Dedifferentiated amniotic fluid mesenchymal stem cell (primary cell): Measurements from ENCODE around the gene ANKLE2.
"Not testable (repeated sequence)": the region's sequence is repeated elsewhere in the genome, so short reads cannot be mapped to it uniquely, and the experiment has no call there.

Source experiments
- DNase-seq: peaks from one replicate; pipeline ENCODE4 v3.0.0-alpha.2; 2016; ENCODE audit errors: extremely low spot score

Gene ANKLE2

DNA sequence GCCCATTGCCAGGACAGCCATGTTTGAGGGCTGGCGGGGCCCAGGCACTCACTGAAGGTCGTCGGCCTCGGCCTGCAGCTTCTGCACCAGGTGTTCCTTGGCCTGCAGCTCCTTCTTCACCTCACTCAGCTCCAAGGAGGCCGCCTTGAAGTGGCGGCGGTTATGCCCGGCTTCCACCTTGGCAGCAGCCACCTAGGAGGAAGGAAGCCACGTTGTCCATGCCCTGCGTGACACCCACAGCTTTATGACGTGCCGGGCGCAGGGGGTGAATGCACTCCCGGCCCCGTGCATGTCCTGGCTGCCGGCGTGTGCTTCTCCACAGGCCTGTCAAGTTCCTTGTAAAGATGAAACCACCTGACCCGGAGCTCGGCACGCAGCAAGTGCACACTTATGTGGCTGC is 16.0 kb upstream of the ANKLE2 start:
- no peak for DNase-seq

DNA sequence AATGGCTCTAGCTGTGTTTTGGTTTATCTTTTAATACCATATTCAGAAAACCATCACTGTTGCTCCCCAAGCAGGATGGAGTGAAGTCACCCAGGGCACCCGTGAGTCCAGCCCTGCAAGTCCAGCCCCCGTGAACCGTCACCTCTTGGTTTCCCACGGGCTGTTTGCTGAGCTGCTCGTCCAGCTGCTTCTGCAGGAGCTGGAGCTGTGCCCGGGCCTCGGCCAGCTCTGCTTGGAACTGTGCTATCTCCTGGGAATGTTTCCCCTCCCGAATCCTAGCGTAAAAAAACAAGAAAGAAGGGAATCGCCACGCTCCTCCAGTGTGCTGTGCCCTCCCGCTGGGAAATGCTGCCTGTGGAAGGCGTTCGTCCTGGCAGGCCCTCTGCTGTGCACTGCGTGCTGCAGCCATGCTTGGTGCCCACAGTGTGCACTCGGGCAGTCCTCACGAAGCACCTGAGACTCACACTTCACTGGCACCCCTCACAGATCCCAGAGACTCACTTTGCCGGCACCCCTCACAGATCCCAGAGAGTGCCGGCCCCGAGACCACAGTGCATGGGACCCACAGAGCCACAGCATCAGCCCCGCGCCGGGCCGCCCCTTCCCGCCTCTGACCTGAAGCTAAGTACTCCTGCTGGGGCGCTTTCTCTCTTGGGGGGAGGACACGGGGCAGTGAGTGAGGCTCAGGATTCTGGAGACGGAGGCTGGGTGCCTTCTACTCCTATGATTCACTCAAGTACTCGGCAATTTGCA is 15.4 kb upstream of the ANKLE2 start:
- DNase-seq: no peak

DNA sequence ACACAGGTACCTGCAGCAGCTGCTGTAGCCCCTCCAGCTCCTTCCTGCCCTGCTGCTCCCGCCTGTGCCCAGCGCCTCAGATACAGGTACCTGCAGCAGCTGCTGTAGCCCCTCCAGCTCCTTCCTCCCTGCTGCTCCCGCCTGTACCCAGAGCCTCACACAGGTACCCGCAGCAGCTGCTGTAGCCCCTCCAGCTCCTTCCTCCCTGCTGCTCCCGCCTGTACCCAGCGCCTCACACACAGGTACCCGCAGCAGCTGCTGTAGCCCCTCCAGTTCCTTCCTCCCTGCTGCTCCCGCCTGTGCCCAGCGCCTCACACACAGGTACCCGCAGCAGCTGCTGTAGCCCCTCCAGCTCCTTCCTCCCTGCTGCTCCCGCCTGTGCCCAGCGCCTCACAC is 14.6 kb upstream of the ANKLE2 start:
- not testable (repeated sequence) for DNase-seq

DNA sequence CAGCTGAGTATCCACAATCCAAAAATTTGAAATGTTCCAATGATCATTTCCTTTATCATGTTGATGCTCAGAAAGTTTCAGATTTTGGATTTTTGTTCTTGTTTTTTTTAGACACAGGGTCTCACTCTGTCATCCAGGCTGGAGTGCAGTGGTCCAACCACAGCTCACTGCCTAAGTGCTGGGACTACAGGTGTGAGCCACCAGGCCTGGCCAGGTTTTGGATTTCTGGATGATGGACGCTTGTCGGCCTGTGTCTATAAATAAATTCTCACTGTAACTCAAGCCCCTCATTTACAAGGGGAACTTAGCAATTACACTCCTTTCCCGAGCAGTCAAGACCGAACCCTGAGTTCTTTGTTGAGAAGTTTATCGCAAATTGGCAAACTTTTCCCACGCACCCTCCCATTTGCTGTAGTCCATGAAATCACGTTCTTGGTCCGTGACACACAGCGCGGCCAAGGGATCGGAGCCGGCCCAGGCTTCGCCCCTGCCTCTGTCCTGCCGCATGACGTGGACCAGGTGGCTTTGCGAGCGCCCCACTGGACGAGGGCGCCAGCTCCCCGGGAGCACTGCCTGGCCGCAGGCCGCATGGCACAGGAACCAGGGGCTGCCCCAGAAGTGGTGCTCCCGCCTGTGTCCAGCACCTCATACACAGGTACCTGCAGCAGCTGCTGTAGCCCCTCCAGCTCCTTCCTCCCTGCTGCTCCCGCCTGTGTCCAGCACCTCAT is 14.0 kb upstream of the ANKLE2 start:
- DNase-seq: no peak

DNA sequence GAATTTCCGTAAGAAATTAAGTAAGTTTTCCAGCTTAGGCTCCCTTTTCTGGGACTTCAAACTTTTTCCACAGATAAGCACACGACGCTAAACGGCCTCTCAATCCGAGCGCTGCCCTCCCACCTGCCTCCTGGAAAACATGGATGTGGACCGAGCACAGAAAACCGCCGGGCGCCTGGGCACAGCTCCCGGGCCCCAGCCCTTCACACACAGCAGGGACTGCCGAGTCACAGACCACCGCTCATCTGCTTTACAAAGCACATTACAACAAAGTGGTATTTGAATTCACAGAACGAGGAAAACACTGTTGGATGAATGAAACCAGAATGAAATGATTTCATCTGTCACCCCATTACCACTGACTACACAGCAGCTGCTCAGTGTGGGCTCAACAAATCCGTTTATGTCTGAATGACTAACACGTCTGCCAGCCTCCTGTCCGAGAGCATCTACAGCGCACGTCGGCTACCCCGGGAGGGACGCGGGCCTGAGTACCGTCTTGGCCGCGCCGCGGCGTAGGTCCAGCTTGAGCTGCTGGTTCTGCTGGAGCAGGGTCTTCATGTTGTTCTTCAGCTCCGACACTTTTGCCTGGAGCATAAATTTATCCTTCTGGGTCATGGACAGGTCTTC is 13.1 kb upstream of the ANKLE2 start:
- no peak for DNase-seq

DNA sequence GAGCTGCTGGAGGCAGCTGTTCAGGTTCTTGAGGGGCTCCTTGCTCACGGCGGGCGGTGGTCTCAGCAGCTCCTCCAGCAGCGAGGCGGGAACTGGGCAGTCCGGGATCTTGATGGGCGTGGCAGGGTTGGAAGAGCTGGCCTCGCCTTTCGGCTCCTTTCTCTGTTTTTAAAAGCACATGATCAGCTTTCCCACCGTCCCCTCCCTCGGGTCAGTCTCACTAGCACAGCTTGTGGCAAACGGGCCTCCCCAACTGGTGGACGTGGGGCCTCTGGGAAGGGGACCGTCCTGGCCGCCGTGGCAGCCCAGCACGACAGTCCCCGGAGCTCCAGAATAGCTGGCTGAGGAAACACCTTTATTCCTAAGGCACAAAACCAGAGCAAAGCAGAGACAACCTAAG is 12.5 kb upstream of the ANKLE2 start:
- no peak for DNase-seq

DNA sequence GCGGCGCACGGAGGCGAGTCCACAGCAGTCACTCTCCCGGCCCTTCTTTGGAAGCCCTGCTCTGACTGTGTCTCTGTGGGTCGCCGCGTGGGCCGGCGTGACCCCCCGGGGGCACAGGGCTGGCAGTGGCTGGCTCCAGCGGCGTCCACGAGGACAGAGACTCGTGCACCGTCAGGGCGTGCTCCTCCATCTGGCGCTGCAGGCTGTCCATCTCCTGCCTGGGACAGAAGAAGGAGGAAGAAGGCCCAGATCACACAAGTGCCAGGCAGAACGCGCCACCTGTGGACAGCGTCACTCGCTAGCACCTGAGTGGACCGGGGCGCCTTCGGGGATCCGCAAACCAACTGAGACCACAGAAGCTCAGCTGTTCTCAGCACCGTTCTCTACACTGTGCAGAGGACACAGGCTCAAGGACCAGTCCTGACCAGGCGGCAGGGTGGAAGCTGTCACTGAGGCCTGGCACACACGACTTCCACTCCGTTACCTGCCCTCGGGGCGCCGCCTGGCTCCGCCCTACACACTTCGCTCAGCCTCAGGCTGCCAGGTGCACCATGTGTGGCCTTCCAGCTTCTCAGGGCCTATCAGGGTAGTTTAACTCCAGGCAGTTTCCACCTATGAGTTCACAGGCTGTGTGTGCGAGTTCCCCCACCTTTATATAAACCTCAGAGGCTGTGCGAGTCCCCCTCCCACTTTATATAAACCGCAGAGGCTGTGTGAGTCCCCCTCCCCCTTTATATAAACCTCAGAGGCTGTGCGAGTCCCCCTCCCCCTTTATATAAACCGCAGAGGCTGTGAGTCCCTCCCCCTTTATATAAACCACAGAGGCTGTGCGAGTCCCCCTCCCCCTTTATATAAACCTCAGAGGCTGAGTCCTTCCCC is 11.7 kb upstream of the ANKLE2 start:
- DNase-seq: no peak

DNA sequence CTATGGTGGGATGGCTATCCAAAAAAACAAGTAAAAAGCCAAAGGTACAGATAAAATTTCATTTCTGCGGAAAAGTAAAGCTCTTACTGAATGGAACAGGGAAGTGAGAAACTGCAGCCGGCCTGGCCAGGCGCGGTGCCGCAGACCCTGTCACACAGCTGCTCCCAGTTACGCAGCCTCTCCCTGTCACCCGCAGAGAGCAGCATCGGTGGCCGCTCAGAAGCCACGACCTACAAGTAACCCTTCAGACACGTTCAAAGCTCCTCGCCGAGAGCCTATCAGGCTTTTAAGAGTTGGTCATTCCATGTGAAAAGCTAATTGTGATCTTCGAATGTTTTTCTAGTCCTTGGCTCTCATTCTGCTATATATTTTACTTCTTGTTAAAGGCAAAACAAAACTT is 11.0 kb upstream of the ANKLE2 start:
- DNase-seq: no peak

DNA sequence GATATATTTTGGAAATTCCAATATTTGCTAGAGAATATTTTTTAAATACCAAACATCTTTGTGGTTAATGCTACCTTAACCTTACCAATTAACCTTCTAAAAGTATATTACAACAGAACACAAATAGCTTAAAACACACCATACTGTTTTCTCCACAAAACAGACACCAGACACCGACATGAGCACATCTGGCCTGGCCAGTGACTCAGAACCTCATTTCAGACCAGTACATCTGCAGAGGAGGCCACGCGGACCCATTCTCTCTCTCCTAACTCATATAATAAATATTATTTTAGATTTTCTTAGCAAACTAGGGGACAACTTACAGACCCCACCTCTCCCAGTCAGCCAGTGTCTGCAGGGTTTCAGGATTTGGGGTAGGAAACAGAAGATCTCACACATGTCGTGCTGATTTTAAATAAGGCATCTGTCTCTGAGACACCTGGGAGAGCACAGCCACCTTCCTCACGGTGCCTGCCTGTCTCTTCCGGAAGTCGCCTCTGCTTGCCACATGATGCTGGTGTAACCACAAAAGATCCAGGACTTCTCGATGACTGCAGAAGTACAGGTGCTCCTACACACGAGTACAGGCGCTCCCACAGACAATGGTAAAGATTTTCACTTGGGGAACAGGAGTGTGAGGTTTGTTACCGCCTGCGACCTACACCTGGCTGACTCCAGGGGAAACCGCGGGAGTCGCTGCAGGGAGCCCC is 9.7 kb upstream of the ANKLE2 start:
- DNase-seq: no peak

DNA sequence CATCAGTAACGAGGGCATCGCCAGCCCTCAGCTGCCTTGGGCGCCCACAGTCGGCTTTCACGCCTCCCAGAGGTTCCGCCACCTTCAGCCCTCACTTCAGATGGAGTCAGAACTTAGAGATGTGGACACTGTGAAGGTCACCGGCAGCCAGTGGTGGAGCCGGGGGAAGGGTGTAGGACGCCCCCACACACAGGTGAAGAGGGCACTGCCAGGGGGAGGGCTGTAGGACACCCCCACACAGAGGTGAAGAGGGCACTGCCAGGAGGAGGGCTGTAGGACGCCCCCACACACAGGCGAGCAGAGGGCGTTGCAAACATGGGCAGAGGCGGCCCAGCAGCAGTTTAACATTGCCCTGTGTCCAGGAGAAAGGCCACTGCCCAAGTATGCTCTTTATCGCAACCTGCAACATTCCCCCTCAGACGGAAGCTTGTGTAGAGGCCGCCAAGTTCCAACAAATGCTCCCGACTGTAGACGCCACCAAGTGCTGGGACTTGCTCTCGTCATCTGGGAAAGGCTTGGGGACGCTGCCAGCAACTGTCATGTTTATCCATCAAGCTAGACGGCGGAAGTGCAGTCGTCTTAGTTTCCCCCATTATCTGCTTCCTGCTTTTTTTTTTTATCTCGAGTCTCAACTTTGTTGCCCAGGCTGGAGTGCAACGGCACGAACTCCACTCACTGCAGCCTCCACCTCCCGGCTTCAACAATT is 4.9 kb upstream of the ANKLE2 start:
- no peak for DNase-seq

DNA sequence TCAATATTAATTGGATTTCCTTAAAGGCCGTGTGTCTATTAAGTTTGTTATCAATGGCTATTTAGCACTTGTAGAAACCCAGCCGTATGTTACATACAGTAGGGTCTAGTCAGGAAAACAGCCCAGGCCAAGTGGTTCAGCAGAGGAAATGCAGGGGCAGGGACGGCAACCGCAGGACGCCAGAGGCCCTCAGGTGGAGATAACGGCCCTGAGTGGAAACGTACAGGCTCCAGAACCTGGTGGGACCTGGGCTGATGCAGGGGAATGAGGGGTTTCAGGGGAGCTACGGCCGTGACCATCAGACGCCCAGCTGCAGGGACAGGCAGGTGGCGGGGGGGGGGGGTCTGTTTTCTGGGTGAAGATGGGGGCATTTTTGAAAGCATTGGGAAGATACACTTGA is 3.7 kb upstream of the ANKLE2 start:
- no peak for DNase-seq

DNA sequence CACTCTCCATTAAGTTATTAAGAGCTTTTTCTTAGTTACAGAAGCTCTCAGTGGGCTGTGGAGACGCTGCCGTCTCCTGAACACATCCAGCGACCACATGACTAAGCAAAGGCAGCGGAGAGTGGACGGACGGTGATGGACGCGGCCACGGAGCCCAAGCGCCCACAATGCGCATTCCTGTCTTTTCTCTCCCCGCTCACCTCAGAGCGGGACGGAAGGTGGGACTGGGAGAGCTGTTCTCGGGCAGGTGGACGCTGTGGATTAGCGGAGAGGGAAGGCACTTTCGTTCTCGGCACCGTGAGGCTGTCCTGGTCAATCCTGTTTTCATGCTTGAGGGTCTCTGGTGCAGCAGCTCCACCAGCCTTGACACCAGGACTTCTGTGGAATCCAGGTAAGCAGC is 2.6 kb upstream of the ANKLE2 start:
- no peak for DNase-seq

DNA sequence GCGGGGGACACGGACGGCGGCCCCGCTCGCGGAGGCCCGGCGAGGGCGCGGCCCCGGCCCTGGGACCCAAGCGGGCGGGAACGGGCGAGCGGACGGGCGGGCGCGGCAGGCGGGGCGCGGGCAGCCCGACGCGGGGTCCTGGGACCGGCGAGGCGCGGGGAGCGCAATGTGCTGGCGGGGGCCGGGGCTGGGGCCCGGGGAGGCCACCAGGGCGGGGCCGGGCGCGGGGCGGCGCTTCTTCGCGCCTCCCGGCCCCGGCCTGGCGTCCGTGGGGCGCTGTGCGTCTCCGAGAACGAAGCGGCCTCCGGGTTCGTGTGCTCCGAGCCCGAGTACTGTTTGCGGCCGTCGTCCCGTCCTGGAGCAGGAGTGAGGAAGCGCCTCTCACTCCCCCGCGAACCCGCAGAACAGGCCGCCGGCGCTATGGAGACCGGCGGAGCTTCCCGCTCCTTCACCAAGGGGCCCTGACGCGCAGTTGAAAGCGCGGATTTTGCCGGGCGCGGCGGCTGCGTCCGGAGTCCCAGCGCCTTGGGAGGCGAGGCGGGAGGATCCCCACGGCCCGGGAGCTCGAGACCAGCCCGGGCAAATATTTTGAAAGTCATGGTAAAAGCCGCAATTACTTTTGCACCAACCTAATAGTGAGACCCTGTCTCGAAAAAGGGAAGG is 420 bp upstream of the ANKLE2 start:
- peak; percentile 79 for DNase-seq

DNA sequence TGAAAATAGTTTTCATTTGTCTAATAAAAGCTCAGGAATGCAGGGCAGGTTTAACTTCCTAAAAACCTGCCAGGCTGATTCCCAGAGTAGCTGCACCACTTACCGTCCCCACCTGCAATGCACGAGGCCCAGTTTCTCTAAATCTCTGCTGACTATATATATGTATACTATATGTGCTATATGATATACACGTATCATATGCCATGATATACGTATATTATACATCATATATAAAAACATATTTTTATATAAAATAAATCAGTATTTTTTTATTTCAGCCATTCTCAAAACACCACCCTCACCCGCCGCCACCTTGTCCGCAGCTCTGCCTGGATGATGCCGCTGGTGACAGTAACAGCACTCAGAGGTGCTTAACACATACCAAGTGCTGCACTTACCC is 2.3 kb downstream of the ANKLE2 start:
- DNase-seq: no peak

DNA sequence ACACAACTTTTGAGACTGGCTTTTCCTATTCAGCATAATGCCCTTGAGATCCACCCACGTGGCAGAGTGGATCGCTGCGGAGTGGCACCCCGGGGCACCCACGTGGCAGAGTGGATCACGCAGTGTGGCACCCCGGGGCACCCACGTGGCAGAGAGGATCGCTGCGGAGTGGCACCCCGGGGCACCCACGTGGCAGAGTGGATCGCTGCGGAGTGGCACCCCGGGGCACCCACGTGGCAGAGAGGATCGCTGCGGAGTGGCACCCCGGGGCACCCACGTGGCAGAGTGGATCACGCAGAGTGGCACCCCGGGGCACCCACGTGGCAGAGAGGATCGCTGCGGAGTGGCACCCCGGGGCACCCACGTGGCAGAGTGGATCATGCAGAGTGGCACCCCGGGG is 2.8 kb downstream of the ANKLE2 start:
- DNase-seq: not testable (repeated sequence)

DNA sequence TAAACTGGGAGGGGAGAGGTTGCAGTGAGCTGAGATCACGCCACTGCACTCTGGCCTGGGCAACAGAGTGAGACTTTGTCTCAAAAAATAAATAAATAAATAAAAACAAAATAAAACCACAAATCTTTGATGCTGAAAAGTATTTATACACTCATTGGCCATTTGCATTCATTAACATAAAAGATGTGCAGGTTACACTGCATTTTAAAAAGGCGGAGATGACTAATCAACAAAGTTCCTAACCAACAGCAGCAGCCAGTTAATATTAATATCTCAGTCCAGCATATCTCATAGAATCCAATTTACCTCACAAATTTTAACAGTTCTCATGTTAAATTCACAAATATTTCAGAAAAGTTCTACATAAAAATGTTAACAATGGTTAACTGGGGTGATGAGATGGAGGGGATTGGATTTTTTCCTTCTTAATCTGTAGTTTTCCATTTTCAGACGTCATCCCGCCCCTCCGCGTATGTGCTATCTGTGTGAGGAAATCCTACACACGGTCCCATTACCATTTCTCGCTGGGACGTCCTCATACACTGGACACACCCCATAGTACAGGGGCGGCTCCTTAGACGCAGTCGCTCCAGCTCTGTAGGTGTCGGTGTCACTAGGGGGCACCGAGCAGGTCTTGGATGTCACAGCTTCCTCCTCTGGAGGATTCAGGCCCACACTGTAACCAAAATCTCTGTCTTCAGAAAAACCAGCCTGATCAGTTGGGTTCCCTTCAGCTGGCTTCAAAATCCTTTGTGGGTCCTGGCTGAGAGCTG is 7.3 kb downstream of the ANKLE2 start:
- DNase-seq: no peak

DNA sequence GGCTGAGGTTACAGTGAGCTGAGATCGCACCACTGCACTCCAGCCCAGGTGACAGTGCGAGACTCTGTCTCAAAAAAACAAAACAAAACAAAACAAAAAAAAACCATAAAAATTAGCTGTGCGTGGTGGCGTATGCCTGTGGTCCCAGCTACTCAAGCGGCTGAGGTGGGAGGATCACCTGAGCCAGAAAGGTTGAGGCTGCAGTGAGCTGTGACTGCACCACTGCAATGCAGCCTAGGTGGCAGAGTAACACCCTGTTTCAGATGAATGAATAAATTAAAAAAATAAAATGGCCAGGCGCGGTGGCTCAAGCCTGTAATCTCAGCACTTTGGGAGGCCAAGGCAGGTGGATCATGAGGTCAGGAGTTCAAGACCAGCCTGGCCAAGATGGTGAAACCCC is 8.0 kb downstream of the ANKLE2 start:
- DNase-seq: not testable (repeated sequence)

DNA sequence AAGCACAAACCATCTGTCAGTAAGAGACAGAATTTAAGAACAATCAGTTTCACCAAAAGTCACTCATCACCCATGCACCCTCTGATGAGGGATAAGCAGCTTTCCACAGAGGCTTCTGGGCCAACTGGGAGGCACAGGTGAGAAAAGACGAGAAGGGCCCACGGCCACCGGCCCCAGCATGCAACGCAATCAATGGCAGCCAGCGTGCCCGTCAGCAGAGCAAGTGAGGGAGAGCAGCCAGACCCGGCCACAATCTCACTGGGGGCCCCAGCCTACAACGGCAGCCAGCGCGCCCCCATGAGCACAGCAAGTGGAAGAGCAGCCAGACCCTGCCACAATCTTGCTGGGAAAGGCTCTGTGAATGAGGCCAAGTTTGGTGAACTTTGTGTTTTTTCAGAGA is 13.3 kb downstream of the ANKLE2 start:
- DNase-seq: no peak

DNA sequence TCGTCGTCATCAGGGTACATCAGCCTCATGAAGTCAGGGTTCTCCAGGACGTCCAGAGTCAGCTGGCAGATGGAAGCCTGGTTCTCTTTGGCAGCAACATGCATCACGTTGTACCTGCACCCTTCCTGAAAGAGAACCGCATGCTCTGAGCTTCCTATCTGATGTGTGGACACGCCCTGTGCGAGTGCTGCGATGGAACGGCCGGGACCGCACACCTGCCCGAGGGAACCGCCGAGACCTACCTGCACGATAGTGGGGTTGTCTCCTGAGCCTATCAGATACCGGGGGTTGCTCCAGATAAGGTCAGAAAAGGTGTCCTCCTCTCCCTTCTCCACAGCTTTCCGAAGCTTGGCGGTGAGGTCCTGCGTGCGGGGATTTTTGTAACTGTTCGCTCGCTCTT is 13.7 kb downstream of the ANKLE2 start:
- no peak for DNase-seq

DNA sequence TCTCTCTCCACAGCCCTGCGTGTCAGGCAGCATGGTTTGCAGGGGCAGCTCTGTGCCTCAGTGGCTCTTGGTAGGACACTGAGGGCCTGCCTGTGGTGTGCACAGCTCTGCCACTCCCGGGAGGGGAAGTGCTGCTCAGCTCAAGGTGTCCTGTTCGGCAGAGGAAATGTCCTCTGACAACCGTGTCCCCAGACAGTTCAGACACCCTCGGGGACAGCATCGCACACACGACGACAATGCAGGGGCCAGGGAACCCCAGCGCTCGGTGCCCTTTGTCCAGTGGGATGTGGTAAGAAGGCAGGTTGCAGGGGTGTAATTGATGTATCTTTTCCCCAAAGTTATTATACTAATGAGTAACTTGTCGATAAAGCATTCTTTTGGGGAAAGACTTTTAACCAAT is 14.2 kb downstream of the ANKLE2 start:
- DNase-seq: no peak
